Measurements from ENCODE around the gene ERBB4.
"Not testable (repeated sequence)": the region's sequence is repeated elsewhere in the genome, so short reads cannot be mapped to it uniquely, and the experiment has no call there.

Gene ERBB4

DNA sequence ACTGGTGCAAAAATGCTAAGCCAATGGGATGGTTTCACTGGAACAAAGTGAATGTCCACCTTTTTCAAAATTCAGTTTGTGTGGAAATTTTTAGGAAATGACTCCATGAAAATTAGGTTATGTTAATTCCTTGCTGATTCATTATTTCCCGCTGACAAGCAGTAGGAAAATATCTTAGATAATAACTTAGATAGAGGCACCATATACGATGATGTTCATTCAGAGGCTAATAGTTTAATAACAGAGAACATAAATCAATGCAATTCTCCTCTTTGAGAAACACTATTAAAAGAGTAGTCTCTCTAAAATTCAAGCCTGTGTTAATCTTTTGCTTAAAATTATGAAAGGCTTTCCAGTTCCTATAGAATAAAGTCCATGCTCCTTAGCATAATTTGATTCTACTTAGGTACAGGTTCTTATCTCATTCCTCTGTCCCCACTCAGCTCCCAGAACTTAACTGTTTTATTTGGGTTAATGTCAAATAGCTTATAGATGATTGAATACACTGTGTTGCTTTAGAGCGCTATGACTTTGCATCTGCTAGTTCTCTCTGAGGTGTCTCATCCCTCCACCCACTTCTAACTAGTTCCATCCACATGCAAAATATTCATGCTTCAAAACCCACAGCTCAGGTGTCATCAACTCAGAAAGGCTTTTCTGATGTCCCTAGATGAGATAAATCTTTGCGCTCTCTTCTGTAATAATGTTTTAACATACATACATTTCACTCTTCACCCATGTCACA lies 503.6 kb downstream of the ERBB4 start:
- DNase-seq: no peak

DNA sequence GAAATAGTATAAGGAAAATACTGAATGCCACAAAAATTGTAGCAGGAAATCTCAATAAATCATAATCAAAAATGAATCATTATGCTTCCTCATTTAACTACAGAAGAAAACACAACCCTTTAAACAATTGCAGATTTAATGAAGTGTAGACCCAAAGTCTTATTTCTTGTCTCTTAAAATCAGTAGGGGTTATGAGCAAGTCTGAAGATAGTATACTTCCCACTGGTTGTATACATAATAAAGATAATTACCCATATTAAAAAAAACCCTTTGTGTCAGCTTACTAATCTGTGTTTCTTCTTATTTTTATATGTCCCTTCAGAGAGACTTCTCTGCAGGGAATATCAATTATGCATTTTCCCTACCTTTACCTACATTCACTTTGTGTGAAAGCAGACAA lies 504.7 kb downstream of the ERBB4 start:
- DNase-seq: no peak

DNA sequence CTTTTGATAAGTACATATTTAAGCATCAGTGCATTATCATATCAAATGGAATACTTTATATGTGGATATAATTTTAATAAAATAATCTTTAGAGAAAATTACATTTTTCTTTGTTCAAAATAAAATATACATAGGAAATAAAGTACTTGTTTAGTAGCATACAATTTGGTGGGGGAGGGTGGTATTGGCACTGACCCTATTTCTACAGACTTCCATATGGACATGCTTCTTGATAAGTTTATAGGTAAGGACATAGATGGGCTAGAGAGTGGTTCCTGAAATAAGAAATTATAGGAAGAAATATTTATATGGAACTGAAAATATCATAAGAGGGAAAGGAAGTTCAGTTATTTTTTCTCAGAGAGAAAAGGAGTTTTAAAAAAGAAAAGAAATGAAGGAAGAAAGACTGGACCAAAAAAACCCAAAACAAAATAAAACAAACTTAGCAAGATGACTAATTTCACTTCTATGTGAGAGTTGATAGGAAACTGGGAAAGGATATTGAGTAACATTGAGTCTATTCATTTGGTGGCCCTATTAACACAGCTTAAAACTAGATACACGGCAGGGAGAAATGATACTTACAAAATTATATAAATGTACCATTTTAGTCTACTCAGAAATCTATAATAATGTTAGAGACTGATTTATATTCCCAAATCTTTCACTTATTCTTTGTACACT lies 505.9 kb downstream of the ERBB4 start:
- no peak for DNase-seq

DNA sequence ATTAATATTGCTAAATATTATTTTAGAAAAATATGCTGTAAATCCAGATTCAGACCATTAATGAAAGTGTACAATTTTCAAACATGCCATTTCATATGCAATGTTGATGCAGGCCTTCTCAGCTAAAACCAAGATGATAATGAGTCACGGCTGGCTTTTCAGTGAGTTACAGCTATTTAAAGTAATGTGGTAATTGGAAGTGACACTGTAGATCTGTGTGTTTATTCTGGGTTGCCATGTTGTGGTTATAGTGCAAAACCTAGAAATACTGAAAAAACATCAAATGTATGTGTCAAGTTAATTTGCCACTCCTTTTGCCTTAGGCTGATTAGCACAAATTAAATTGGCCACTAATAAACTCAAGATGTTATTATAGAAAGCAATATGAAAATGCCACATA lies 506.6 kb downstream of the ERBB4 start:
- DNase-seq: peak; percentile 48

DNA sequence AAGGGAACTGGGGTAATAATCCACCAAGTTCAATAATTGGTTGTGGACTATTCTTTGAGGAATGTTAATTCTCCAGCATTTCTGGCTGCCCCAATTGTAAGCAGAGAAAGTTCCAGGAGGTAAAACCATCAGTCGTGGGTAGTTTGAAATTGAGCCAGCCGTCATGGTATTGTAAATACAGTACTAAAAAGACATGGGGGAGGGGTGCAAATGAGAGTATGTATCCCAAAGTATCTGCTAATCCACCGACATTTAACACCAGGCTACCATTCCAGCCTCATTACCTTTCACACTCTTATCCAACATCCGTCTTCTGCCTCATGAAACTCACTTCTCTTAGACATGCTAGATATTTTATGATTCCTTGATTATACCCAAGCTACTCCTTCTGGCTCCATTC lies 507.9 kb downstream of the ERBB4 start:
- DNase-seq: no peak

DNA sequence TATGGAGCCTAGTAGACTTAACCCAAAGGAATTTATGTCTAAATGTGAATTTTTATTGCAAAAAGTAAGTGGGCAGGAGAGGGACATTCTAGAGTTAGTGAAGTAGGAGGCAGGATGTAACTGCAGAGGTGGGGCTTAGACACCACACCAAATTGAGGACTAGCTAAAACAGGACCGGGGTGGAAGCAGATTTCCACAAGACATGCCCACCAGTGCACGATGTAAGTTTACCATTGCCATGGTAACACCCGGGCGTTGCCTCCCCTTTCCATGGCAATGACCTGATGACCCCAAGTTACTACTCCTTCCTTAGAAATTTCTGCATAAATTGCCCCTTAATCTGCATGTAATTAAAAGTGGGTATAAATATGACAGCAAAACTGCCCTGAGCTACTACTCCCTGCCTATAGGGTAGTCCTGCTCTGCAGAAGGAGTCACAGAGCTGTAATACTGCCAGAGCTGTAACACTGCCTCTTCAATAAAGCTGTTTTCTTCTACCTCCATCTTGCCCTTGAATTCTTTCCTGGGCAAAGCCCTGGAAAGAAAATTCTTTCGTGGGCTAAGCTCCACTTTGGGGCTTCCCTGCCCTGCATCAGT lies 509.7 kb downstream of the ERBB4 start:
- DNase-seq: no peak

DNA sequence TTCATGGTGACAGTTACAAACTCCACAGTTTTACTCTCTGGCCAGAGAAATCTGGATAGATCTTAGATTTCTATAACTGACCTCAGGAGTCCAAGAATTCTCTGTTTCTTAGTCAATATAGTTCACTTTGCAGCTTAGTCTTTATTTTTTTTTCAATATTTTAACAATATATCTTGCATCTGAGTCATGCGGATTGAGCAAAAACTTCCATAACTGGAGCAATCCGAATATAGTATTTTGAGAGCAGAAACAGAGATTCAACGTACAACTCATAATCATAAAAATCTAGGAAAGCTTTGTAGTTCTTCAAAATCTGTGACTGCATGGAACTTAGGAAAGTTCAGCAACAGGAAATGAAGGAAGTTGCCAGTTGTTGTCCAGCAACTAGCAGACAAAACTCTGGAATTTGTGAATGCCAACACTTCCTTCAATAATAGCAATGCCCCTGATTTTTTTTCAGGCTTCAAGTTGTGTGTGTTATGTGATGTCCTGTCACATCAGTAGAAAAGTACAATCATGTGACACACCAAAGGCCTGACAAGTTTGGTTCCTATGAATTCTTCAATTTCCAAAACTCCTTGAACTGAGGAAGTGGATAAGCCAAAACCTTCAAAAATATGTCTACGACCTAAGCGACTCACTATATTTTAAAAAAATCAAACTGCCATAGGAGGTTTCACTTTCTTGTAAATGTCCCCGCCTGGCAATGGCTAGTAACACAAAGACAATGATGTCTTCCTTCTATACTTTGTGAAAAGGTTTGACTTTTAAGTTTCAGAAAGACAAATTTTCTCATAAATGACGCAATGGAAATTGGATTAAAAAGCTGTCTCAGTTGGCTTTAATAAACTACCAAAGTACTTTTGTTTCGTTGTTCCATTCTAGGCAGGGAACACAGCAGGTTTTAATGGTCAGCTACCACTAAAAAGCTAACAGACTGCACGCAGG lies 510.6 kb downstream of the ERBB4 start:
- no peak for DNase-seq

DNA sequence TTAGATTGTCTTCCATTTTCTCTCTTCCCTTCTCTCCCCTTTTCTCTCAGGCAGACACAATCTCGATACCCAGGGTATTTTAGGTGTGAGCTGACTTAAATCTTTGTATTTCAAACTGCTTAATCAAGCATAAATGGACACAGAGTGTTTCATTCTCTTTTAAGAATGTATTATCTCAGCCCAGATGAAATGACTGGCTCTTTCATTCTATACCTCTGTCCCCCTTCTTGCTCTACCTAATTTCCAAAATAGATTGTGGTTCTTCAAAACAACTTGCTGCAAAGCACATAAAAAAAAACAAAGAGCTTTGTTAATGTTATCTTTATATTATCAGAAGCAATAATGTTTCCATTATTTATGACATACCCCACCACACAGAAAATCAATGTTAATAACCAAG lies 514.6 kb downstream of the ERBB4 start:
- no peak for DNase-seq

DNA sequence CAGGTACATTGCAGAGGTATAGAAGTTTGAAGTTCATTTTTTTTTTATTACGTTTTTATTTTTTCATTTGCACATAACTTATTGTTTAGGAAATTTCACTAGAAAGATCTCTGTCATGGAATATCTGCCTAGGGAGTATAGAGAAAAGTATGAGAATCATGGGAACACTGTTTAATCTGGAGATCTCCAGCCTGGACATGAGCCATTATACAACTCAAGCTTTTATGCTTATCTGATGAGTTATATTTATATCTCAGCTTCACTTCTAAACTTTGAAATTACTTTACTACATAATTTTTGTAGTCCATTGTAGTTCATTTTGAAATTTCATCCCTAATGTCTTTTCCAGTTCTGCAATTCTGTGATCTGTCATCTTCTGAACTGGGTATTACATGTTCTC lies 515.6 kb downstream of the ERBB4 start:
- no peak for DNase-seq

DNA sequence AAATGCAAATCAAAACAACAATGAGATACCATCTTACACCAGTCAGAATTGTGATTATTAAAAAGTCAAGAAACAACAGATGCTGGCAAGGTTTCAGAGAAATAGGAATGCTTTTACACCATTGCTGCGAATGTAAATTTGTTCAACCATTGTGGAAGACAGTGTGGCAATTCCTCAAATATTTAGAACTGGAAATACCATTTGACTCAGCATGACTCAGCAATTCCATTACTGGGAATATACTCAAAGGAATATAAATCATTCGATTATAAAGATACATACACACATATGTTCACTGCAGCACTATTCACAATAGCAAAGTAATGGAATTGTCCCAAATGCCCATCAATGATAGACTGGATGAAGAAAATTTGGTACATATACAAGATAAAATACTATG lies 516.7 kb downstream of the ERBB4 start:
- DNase-seq: peak; percentile 34

DNA sequence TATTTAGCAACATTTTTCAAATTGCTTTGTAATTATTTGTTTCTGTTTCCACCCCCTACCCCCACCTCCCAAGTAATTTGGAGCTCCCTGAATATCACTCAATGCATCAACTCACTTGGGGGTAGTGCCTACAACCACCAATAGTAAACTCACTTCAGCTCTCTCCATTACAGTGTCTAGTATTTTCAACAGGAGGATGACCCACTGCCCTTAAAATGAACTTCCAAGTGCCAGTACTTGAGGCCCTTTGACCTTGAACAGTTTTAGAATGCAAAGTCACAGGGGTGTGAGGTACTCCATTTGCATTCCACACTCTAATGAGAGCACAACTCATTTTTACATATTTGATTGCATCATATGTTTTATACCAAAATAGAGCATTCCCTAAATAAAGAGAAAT lies 523.0 kb downstream of the ERBB4 start:
- no peak for DNase-seq

DNA sequence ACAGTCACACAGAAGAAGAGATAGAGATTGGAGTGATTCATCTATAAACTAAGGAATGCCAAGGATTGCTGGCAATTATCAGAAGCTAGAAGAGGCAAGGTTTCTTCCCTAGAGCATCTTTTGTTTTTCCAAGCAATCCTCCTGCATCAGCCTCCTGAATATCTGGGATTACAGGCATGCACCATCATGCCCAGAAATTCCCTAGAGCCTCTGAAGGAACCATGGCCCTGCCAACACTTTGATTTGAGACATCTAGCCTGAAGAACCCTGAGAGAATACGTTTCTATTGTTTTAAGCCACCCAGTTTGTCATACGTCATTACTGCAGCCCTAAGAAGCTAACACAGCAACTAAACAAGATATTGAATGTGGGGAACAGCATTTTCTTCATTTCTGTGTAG lies 525.0 kb downstream of the ERBB4 start:
- no peak for DNase-seq

DNA sequence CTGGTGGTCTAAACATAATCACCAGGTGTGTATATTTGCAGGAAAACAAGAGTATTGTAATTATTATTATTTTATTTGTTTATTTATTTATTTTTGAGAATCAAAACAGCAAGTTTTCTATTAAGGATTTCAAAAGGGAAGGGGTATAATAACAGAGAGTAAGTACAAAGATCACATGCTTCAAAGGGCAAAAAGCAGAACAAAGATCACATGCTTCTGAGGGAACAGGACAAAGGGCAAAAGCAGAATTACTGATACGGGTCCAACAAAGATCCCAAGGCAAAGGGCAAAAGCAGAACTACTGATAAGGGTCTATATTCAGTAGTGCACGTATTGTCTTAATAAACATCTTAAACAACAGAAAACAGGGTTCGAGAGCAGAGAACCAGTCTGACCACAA lies 528.3 kb downstream of the ERBB4 start:
- not testable (repeated sequence) for DNase-seq

DNA sequence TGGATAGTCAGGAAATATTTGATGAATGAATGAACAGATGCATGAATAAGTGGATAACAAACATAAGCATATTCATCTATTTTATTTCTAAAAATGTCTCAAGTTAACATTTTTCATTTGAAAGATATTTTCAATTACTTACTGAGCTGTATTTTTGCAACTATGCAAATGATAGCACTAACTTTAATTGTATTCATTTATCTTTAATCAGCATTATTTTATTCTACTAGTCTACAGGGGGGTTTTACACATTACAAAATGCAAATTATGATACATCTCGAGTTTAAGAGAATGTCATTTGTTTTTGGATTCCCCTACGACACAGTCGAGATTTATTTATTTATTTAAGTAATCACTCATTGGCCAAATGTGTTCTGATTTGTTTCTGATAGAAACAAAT lies 530.6 kb downstream of the ERBB4 start:
- no peak for DNase-seq

DNA sequence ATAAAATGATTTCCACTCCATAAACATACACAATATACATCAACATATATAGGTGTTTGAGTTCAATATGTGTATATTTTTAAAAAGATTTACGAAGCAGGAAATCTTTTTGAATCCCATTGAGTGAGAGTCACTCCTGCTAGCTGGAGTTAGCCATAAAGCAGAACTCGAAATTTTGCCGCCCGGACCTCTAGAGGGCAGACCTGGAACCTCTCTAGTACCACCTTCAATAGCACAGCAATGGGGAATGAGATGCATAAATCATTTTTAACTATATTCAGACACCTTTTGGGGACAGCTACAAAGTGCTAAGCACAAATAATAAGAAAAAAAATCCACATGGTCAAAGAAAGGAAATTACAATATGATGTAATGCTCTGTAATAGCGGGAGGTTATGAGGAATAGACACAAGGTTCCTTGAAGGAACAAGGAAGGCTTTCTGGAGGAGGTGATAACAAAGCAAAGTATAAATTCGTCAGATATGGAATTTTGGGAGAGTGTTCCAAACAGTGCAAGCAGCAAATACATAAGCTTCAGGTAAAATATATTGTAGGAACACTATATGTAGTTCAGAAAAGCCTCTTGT lies 533.4 kb downstream of the ERBB4 start:
- peak; percentile 13 for DNase-seq

DNA sequence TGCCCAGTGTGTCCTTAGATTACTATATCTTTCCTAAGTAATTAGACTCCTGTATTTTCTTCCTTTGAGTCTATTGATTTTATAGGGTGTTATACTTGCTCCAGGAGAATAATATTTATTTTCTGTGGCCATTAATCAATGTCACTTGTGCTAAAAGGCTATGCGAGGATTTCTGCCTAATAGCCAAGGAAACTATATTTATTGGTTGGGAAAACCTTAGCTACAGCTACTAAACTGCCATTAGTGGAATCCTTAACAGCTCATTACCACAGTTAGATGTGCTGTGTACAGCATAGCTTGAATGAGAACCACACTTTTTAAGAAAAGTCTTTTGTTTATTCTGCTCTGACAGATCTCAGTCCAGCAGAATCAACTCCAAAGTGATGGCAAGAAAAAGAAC lies 537.3 kb downstream of the ERBB4 start:
- DNase-seq: no peak

DNA sequence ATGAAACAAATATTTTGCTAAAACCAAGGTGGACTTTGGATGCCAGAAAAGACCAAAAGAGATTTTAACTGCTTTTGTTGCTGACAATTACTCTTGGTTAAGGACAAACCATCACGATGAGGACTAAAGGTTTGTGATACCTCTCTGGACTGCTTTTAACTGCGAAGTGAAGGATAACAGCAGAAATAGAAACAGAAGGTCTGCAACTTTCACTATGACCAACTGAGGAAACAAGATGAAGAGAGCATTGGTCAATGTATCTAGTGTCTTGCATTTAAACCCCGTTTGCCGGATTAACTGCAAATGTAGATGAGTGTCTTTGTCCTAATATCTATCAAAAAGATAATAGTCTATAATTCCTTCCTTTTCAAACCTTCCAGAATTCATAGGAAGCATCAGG lies 541.7 kb downstream of the ERBB4 start:
- no peak for DNase-seq

DNA sequence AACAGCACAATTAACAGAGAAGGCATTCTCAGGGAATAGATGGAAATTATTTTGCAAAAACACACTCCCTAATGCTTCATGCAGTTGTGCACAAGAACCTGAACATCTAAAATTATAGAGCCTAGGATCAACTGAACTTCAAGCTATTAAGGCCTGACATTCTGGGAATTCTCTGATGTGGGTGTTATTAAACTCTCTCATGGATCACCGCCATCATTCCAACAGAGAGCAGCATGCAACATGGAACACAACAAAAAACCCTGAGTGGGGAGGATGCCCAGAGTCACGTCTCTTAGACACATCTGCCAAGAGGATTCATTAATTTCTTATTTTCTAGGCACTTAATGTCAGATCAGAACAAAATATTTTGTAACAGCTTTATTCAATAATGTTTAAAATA lies 543.8 kb downstream of the ERBB4 start:
- DNase-seq: no peak

DNA sequence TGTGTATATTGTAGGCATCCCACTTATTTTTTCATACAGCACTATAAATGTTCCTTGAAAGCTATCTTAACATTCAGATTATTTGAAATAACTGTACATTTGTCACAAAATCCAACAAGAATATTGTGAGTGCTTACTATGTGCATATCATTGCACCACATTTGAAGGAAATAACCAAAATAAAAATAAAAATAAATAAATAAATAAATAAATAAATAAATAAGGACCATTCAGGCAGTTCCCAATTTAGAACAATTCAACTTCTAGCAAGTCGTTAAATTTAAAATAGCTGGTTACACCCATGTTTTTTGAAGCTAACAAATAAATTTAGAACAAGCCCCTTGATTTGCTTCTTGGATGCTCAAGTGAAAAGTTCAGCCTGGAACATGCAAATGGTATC lies 548.3 kb downstream of the ERBB4 start:
- DNase-seq: no peak

DNA sequence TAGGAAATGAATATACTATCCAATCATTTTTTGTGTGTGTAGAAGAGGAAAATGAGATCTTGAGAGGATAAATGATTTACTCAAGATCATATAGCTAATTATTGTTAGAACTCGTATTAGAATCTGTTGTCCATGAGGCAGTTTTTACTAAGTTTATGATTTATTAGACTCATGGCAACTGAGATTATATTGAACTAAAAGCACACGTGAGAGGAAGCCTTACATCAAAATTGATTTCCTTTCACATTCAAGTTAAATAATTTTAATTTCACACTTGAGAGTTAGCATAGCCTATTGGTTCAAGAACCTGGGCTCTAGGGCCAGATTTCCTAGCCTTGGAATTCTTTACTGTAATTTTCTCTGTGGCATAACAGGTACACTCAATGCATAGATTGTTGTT lies 552.3 kb downstream of the ERBB4 start:
- DNase-seq: no peak

DNA sequence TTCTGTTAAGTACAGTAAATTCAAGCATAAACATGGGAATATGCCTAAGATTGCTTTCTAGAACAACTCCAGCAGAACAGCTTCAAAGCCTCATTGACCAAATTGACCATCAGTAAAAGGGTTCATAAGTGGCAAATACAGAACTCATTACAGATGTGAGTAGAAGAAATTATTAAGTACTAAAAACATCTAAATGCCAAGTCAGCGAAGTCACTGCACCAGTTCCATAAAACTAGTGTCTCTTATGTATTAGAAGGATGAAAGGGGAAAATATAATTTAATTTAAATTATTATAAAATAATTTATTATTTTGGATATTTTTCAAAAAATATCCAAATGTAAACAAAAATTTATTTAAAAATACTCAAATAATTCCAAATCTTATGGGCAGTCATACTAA lies 553.2 kb downstream of the ERBB4 start:
- no peak for DNase-seq

DNA sequence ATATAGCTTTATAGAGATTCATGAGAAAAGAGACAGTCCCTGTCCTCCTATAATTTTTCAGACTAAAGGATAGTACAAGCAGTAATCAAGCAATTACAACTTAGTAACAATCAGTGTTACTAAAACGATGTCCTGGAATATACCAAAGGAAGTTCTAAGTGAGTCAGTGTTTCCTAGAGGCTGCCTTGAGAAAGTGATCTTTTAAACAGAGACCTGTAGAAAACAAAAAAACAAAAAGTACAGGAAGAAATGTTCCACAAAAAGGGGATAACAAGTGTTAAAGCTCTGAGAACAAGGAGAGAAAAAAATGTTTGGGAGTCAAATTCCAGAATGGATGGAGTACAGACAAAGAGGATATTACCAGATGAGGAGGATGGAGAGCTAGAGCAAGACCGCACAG lies 556.4 kb downstream of the ERBB4 start:
- no peak for DNase-seq

DNA sequence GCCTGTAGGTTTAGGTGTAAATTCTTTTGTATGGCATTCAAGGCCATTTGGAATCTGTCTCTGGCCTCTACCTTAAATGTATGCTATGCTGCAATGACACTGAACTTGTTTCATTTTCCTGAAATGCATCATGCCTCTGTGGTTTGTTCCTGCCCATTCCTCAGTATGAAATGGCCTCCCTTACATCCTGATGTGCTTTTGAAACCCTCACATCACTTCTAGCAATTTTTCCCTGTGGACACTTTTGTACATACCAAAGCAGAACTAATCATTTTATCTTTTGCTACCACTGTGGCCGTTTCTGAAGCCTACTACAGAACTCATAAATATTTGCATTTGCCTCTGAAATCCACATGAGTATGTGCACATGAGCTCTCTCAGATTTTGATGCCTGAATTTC lies 557.2 kb downstream of the ERBB4 start:
- DNase-seq: no peak
